ENCODE measurements around the gene TSHR.
"Not testable (repeated sequence)": the region's sequence is repeated elsewhere in the genome, so short reads cannot be mapped to it uniquely, and the experiment has no call there.

TSHR gene

GRCh38 chr14:81004575-81004974 lies 49.2 kb downstream of the TSHR start:
- no peak for DNase-seq

DNA sequence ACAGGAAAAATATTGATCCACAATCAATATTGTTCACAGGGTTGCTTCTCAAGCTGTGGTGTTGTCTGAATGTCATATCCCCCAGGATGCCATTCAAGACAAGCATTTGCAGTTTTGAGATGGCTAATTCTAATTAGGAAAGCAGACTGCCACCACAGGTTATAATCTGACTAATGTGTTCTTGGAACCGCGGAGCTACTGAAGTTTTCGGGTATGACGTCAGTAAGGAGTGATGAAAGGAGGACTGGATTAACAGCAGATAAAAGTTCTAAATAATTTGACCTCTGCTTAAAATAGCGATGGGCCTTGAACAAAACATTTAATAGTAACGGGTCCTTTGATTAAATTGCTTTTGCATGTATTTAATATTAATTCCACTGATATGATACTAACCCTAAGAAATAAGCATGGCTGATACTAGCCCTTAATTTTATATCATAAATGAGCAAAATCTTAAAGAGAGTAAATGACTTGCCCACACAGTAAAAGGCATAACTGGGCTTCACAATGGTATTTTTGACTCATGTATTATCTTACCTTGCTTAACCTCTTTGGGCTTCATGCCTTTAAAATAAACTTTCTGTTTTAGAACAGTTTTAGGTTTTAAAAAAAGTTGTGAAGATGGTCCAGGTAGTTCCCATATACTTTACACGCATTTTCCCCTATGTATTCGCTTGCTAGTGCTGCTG lies 50.3 kb downstream of the TSHR start:
- peak; percentile 26 for DNase-seq

DNA sequence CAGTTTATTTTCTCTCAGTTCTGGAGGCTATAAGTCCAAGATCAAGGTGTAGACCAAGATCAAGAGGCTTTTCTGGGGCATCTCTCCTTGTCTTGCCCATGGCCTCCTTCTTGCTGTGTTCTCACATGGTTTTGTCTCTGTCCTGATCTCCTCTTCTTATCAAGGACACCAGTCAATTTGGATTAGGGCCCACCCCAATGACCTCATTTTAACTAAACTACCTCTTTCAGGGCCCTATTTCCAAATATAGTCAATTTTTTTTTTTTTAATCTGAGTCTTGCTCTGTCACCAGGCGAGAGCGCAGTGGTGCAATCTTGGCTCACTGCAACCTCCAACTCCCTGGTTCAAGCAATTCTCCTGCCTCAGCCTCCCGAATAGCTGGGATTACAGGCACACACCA lies 50.8 kb downstream of the TSHR start:
- DNase-seq, result no peak

GRCh38 chr14:81007131-81007530 lies 51.7 kb downstream of the TSHR start:
- DNase-seq, result no peak

DNA sequence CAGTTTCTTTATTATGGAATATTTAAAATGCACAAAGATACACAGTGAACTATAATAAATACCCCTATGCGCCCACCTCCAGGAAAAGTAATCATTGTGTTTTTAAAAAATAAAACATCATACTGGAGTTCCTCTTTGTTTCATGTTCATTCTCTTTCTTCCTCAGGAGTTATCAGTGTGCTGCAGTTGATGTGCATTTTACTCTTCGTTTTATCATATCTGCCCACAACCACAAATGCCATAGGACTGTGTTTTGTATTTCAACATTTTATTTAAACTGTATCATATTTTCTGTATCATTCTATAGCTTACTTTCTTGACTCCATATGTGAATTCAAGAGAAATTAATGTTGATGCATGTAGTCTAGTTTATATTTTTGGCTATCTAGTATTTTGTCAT lies 53.9 kb downstream of the TSHR start:
- no peak for DNase-seq

- no peak for DNase-seq
Observed at GRCh38 chr14:81018251-81018650, 62.8 kb downstream of the TSHR start.

DNA sequence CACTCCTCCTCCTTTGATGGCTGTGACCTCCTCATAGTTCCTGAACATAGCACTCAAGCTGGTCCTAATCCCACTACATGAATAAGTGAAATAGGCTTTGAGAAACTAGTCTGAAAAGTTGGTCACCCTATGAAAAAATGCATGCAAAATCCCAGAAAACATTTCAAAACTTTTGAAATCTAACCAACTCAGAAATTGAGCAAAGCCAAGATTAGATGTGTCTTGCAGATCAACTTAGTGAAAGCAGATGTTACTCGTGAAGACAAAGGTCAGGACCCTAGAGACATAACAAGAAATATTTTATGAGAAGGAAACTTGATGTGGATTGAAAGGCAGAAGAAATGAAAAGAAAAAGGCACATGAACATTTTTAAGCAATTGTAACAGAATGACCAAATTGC lies 63.3 kb downstream of the TSHR start:
- DNase-seq, result no peak

DNA sequence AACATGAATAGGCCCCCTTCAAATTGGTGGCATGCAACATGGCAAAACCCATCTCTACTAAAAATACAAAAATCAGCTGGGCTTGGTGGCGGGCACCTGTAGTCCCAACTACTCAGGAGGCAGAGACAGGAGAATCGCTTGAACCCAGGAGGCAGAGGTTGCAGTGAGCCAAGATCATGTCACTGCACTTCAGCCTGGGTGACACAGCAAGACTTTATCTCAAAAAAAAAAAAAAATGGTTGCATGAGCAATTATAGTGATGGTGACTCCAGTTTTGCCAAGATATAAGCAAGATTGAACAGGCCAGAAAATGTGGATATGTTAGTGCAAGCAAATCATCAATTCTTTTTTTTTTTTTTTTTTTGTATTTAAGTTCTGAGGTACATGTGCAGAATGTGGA lies 63.7 kb downstream of the TSHR start:
- not testable (repeated sequence) for DNase-seq

DNA sequence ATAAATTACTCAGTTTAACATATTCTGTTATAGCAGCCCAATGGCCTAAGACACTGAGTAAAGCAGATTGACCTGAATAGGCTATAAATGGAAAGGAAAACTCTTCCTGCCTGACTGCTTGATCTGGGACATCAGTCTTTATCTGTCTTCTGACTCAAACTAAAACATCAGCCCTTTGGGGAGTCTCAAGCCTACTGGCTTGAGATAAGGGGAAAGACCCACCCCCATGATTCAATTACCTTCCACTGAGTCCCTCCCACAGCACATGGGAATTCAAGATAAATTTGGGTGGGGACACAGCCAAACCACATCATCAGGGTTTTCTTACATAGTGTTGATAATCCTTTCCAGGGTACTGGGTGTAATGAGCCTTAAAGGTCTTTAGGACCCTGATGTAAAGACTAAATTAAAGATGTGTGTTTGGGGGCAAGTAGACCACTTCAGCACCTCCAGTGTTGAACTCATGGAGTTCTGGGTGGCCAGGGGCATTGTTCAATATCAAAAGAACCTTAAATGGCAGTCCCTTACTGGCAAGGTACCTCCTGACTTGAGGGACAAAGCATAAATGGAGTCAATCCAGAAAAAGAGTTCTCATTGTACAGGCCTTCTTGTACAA lies 67.8 kb downstream of the TSHR start:
- DNase-seq, result no peak

DNA sequence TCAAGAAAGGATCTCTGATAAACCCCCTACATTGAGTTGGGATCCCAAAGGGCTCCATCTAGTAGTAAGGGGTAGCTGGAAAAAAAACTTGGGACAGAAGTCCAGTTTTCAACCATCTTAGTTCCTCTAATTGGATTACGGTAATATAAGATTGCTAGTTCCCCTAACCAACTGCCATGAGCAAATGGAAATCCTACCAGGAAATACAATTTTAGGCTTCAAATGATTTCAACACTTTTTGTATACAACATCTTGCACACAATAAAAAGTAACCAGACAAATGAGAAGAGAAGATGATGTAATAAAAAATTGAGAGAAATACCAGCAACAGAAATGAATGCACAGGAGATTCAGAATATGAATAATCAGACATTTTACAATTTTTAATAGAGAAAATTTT lies 73.0 kb downstream of the TSHR start:
- no peak for DNase-seq

DNA sequence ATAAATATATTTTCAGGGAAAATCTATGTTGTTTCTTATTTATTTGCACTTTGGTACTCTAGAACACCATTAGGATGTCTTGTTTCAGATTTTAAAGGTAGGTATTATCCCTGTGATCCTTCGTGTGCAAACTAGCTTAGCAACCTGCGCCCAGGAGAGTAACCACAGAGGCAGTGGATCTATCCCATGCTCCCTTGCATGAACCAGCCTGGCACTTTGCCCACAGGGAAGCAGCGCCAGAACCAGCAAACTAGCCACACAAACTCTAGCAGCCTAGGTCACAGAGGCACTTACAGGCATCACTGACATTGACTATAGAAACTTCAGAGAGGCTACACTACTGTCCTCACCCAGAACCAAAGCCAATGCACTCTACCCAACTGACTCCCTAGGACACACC lies 76.1 kb downstream of the TSHR start:
- no peak for DNase-seq

DNA sequence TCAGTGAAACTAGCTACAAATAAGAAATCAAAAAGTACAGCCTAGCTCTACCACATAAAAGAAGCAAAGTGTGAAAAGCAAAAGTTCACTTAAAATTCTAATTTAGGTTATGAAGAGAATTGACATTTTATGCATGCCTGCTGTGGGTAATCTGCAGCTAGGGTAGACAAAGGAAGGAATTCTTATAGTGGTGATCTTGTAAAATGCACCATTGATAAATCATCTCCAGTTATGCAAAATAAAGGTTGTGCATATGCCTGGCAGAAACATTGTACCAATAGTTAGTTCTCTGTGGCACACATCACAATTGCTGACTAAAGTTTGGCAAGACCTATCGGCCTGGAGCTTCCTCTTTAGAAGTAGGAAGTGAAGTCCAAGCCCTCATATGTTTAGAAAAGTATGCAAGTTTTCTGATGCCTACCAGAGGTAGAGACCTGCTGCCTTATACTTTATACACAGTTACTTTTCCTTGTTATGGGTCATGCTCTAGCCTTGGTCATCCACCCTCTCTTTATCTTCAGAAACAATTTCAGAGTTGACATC lies 78.3 kb downstream of the TSHR start:
- DNase-seq, result no peak

DNA sequence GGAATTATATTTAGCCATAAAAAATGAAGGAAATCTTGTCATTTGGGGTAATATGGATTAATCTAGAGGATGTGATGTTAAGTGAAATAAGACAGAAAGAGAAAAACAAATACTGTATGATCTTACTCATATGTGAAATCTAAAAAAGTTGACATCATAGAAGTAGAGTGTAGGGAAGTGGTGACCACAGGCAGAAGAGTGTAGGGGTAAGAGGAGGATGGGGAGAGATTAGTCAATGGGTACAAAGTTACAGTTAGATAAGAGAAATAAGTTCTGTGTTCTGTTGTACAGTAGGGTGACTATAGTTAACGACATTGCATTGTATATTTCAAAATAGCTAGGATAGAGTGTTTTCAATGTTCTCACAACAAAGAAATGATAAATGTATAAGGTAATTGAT lies 87.0 kb downstream of the TSHR start:
- DNase-seq, result no peak

DNA sequence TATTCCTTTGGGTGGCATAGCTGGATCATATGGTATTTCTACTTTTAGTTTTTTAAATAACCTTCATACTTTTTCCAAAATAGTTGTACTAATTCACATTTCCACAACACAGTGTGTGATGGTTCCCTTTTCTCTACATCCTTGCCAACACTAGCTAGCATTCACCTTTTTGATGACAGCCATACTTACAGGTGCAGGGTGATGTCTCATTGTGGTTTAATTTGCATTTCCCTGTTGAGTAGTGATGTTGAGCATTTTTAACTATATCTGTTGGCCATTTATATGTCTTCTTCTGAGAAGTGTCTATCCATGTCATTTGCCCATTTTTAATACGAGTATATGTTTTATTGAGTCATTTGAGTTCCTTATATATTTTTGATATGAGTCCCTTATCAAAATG lies 96.1 kb downstream of the TSHR start:
- DNase-seq, result no peak

DNA sequence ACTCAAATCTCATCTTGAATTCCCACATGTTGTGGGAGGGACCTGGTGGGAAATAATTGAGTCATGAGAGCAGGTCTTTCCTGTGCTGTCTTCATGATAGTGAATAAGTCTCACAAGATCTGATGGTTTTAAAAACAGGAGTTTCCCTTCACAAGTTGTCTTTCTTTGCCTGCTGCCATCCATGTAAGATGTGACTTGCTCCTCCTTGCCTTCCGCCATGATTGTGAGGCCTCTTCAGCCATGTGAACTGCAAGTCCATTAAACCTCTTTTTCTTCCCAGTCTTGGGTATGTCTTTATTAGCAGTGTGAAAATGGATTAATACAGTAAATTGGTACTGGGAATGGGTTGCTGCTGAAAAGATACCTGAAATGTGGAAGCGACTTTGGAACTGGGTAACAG lies 98.6 kb downstream of the TSHR start:
- DNase-seq, result not testable (repeated sequence)

- DNase-seq, result no peak
Observed at GRCh38 chr14:81055971-81056370, 100.5 kb downstream of the TSHR start.

- no peak for DNase-seq
Observed at GRCh38 chr14:81062380-81062779, 107.0 kb downstream of the TSHR start.

DNA sequence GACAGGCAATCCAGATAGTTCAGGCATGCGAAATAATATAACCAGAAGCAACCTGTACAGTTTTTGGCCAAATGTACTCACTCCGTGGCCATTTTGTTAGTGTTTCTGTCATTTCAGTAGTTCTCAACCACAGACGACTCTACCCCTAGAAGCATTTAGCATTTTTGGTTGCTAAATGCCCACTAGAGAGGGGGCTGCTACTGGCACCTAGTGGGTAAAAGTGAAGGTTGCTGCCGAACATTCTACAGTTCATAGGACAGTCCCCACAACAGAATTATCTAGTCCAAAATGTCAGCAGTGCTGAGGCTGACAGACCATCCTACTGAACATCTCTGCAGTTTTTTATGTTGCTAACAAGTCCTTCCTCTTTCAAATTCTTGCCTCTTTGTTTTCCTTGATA lies 107.4 kb downstream of the TSHR start:
- peak; percentile 58 for DNase-seq

DNA sequence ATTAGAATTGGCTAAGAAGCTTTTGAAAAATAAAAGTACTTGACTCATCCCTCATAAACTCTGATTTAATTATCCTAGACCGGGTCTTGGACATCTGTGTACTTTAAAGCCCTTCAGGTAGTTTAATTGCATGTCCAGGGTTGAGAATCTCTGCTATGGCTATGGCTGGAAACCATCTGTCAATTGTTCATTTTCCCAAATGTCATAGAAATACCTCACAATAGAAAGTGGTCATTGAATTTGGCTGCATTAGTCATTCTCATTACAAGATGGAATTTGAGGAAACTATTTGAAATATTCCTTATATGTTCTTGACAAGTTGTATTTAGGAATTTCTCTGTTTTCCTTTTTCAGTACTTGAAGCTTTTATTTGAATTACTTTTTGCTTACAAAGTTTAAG lies 111.3 kb downstream of the TSHR start:
- no peak for DNase-seq

GRCh38 chr14:81067156-81067555 lies 111.7 kb downstream of the TSHR start:
- no peak for DNase-seq

DNA sequence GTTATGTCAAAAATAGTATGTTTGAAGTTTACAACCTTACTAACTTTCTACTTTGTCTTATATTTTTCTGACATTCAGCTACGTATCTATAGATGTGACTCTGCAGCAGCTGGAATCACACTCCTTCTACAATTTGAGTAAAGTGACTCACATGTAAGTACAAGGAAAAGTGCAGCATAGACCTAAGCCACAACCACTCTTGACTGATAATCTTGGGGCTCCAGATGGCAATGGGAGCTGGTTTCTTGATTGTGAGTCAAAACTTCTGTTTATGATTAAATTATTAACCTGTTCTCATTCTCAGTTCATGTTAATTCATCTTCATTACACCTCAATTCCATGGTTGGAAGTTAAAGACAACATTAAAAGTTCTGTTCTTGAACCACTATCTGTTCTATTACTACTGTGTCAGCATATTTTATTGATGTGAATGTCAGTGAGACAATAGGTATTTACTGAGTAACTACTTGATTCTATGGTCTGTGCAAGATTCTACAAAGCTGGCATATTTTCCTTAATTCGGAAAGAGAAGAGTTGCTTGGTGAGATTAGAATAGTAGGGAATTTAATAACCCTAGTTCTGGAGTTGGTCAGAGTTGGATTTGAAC lies 112.9 kb downstream of the TSHR start:
- DNase-seq, result no peak

DNA sequence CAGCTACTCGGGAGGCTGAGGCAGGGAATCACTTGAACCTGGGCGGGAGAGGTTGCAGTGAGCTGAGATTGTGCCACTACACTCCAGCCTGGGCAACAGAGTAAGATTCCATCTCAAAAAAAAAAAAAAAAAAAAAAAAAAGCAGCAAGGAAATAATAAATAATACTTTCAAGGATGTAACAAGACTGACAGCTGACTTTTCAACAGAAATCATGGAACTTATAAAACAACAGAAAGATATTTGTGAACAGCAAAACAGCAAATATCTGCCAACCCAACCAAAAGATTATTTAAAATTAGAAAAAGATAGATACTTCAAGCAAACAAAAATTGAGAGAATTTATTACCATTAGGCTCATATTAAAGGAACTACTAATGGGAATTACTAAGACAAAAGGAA lies 115.1 kb downstream of the TSHR start:
- no peak for DNase-seq

GRCh38 chr14:81085596-81085995 lies 130.2 kb downstream of the TSHR start:
- no peak for DNase-seq

DNA sequence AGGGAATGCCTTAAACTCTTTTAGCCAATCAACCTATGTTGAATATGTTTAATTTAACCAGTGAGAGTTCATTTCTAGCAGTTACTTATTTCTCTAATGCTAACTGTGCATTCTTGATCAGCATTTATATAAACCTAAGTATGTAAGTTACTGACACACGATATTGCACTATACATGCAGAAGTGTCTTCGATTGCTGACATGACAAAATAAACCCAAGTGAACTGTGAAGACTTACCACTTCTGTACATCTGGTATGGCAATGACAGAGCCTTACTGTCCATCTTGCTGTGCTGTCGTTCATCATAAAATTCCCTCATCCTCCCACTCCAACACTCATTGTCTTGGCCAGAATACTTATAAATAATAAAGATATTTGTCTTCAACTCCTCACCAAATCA lies 131.8 kb downstream of the TSHR start:
- no peak for DNase-seq
